ENCODE results near the gene ADGRE2. TPM values are rescaled to one million over a fixed set of nuclear protein-coding genes. Genes with fewer than 3 reads are reported as not detected.

The ADGRE2 gene
- total and polyA plus RNA-seq, 2 experiments from 2014 or later, result 2.4 TPM

DNA sequence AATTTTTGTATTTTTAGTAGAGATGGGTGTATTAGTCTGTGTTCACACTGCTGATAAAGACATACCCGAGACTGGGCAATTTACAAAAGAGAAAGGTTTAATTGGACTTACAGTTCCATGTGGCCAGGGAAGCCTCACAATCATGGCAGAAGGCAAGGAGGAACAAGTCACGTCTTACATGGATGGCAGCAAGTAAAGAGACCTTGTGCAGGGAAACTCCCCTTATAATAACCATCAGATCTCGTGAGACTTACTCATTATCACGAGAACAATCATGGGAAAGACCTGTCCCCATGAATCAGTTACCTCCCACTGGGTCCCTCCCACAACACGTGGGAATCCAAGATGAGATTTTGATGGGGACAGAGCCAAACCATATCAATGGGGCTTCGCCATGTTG, 73.9 kb downstream of the ADGRE2 start:
- H3K4me1 Mint-ChIP-seq, result no peaks in the 10 kb centered on the region
- H3K27me3 Mint-ChIP-seq (ENCODE audit: insufficient read depth, low read depth, poor library complexity), result peaks cover 5% of the 10 kb centered on the region
- Histone ChIP-seq H4K20me1 (replicated peaks; ENCODE audit: insufficient read depth) (no peaks in the 10 kb centered on the region), H3K4me2 (no peak overlapping the region), H3K79me2 (replicated peaks; ENCODE audit: insufficient read depth) (no peaks in the 10 kb centered on the region), H2AFZ (no peak overlapping the region), H3K36me3 (ENCODE audit: insufficient read depth) (peaks cover 13% of the 10 kb centered on the region; the same call in 1 of the 2 replicates), H3K4me1 (ENCODE audit: insufficient read depth) (no peaks in the 10 kb centered on the region), H3K4me3 (no peak overlapping the region), H3K27me3 (ENCODE audit: insufficient read depth) (no peaks in the 10 kb centered on the region), H3F3A (replicated peaks; ENCODE audit: low read depth) (no peaks in the 10 kb centered on the region), H3K27ac (ENCODE audit: low read depth) (no peak overlapping the region), H3K9me2 (ENCODE audit: insufficient read depth) (no peaks in the 10 kb centered on the region)
- no peak for DNase-seq (ENCODE audit: low spot score)
- no peak for TF ChIP-seq NANOG (IDR thresholded peaks at IDR 0.05; ENCODE audit: borderline replicate concordance)
- TF ChIP-seq, protein P1, sequence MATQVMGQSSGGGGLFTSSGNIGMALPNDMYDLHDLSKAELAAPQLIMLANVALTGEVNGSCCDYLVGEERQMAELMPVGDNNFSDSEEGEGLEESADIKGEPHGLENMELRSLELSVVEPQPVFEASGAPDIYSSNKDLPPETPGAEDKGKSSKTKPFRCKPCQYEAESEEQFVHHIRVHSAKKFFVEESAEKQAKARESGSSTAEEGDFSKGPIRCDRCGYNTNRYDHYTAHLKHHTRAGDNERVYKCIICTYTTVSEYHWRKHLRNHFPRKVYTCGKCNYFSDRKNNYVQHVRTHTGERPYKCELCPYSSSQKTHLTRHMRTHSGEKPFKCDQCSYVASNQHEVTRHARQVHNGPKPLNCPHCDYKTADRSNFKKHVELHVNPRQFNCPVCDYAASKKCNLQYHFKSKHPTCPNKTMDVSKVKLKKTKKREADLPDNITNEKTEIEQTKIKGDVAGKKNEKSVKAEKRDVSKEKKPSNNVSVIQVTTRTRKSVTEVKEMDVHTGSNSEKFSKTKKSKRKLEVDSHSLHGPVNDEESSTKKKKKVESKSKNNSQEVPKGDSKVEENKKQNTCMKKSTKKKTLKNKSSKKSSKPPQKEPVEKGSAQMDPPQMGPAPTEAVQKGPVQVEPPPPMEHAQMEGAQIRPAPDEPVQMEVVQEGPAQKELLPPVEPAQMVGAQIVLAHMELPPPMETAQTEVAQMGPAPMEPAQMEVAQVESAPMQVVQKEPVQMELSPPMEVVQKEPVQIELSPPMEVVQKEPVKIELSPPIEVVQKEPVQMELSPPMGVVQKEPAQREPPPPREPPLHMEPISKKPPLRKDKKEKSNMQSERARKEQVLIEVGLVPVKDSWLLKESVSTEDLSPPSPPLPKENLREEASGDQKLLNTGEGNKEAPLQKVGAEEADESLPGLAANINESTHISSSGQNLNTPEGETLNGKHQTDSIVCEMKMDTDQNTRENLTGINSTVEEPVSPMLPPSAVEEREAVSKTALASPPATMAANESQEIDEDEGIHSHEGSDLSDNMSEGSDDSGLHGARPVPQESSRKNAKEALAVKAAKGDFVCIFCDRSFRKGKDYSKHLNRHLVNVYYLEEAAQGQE (IDR thresholded peaks at IDR 0.05; ENCODE audit: unreplicated experiment), result no peak
- TF ChIP-seq ZNF331 (CRISPR knock-in tag; IDR thresholded peaks at IDR 0.05; ENCODE audit: low read depth), result no peak
- no peak for TF ChIP-seq POLR2AphosphoS5 (IDR thresholded peaks at IDR 0.05; ENCODE audit: low read depth)
- no peak overlapping the region for H3K4me3 Mint-ChIP-seq
- H3K36me3 Mint-ChIP-seq (ENCODE audit: low read depth), result peaks cover 88% of the 10 kb centered on the region
- H3K27ac Mint-ChIP-seq, result no peak overlapping the region
- peaks cover 32% of the 10 kb centered on the region for H3K9me3 Mint-ChIP-seq
- no peak for ATAC-seq

DNA sequence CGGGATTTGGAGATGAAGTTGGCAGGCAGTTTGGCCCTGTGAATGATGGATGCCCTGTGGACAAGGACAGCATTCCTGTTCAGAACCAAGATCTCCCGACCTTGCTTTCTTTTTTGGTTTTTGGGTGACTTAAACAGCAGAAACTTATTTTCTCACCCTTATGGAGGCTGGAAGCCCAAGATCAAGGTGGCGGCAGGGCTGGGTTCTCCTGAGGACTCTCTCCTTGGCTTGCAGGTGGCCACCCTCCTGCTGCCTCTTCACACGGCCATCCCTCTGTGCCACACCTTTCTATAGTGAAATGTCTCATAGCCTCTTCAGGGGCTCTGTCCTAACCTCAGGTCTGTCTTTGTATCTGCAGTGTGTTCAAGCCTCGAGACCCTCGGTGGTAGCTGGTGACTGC, 74.5 kb downstream of the ADGRE2 start:
- Mint-ChIP-seq H3K4me1 (no peaks in the 10 kb centered on the region), H3K27me3 (ENCODE audit: insufficient read depth, low read depth, poor library complexity) (peaks cover 5% of the 10 kb centered on the region), H3K9me3 (peaks cover 28% of the 10 kb centered on the region), H3K27ac (no peak overlapping the region), H3K4me3 (no peak overlapping the region), H3K36me3 (ENCODE audit: low read depth) (peaks cover 87% of the 10 kb centered on the region)
- Histone ChIP-seq H3K27me3 (ENCODE audit: insufficient read depth) (no peaks in the 10 kb centered on the region), H3K4me2 (no peak overlapping the region), H3K9me2 (ENCODE audit: insufficient read depth) (no peaks in the 10 kb centered on the region), H3K4me3 (no peak overlapping the region), H2AFZ (no peak overlapping the region), H3F3A (replicated peaks; ENCODE audit: low read depth) (no peaks in the 10 kb centered on the region), H3K4me1 (ENCODE audit: insufficient read depth) (no peaks in the 10 kb centered on the region), H4K20me1 (replicated peaks; ENCODE audit: insufficient read depth) (no peaks in the 10 kb centered on the region), H3K36me3 (ENCODE audit: insufficient read depth) (peaks cover 18% of the 10 kb centered on the region; the same call in 1 of the 2 replicates), H3K79me2 (replicated peaks; ENCODE audit: insufficient read depth) (no peaks in the 10 kb centered on the region), H3K27ac (ENCODE audit: low read depth) (no peak overlapping the region)
- no peak for ATAC-seq
- no peak for DNase-seq (ENCODE audit: low spot score)
- TF ChIP-seq NANOG (IDR thresholded peaks at IDR 0.05; ENCODE audit: borderline replicate concordance) (no peak), STAT1 (IDR thresholded peaks at IDR 0.05; ENCODE audit: unreplicated experiment) (no peak), JUNB (IDR thresholded peaks at IDR 0.05; ENCODE audit: unreplicated experiment) (no peak), EZH2 (IDR thresholded peaks at IDR 0.05; ENCODE audit: low read depth, unreplicated experiment) (no peak), ZNF114 (CRISPR knock-in tag; IDR thresholded peaks at IDR 0.05) (no peak), ZNF331 (CRISPR knock-in tag; IDR thresholded peaks at IDR 0.05; ENCODE audit: low read depth) (no peak), POLR2AphosphoS5 (IDR thresholded peaks at IDR 0.05; ENCODE audit: low read depth) (no peak), CREB1 (CRISPR knock-in tag; IDR thresholded peaks at IDR 0.05; ENCODE audit: low read depth) (no peak)
- TF ChIP-seq, protein P1 (IDR thresholded peaks at IDR 0.05; ENCODE audit: unreplicated experiment), result no peak
- TF ChIP-seq, protein P2, sequence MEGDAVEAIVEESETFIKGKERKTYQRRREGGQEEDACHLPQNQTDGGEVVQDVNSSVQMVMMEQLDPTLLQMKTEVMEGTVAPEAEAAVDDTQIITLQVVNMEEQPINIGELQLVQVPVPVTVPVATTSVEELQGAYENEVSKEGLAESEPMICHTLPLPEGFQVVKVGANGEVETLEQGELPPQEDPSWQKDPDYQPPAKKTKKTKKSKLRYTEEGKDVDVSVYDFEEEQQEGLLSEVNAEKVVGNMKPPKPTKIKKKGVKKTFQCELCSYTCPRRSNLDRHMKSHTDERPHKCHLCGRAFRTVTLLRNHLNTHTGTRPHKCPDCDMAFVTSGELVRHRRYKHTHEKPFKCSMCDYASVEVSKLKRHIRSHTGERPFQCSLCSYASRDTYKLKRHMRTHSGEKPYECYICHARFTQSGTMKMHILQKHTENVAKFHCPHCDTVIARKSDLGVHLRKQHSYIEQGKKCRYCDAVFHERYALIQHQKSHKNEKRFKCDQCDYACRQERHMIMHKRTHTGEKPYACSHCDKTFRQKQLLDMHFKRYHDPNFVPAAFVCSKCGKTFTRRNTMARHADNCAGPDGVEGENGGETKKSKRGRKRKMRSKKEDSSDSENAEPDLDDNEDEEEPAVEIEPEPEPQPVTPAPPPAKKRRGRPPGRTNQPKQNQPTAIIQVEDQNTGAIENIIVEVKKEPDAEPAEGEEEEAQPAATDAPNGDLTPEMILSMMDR (conservative IDR thresholded peaks at IDR 0.05; ENCODE audit: low read depth in 2 of 2), result no peak

Measured in GM23338 (cell line).